Measurements from ENCODE around the gene PLEKHH2.

The PLEKHH2 gene

GRCh38 chr2:43810452-43810851, 173.4 kb downstream of the PLEKHH2 start:
- FAIRE-seq (no peak), DNase-seq (ENCODE audit: insufficient read length, low spot score) (no peak)
- TF ChIP-seq, protein P1, sequence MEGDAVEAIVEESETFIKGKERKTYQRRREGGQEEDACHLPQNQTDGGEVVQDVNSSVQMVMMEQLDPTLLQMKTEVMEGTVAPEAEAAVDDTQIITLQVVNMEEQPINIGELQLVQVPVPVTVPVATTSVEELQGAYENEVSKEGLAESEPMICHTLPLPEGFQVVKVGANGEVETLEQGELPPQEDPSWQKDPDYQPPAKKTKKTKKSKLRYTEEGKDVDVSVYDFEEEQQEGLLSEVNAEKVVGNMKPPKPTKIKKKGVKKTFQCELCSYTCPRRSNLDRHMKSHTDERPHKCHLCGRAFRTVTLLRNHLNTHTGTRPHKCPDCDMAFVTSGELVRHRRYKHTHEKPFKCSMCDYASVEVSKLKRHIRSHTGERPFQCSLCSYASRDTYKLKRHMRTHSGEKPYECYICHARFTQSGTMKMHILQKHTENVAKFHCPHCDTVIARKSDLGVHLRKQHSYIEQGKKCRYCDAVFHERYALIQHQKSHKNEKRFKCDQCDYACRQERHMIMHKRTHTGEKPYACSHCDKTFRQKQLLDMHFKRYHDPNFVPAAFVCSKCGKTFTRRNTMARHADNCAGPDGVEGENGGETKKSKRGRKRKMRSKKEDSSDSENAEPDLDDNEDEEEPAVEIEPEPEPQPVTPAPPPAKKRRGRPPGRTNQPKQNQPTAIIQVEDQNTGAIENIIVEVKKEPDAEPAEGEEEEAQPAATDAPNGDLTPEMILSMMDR (IDR thresholded peaks at IDR 0.05; ENCODE audit: insufficient read depth, missing control alignments): no peak

DNA sequence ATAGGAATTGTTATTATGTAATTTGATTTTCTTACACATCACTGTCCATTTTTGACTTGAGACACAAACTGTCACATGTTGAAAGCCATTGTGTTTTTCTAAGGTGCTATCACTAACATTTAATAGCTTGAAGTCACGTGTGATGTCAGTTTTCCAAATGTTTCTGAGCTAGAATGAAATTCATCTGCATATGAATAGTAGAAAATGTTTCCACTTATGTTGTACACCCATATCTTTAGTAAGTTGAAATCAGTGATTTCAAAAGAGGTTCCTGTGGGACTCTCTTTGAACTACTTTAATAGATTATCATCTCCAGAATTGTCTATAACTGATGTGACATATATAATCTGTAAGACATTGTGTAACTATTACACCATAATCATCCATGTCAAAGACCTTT, 173.8 kb downstream of the PLEKHH2 start:
- no peak for FAIRE-seq
- no peak for DNase-seq (ENCODE audit: insufficient read length, low spot score)
- TF ChIP-seq, protein P1 (IDR thresholded peaks at IDR 0.05; ENCODE audit: insufficient read depth, missing control alignments): no peak

DNA sequence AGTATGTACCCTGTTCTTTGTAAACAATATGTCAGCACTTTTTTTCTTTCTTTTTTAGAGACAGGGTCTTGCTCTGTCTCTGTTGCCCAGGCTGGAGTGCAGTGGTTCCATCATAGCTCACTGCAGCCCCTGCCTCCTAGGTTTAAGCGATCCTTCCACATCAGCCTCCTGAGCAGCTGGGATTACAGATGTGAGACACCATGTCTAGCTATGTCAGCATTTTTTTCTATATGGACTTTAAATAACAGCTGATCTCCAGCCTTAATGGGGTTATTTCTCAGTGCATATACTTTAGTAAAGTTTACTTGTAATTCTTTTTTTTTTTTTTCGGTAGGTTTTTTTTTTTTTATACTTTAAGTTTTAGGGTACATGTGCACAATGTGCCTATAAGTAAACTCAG, 174.9 kb downstream of the PLEKHH2 start:
- TF ChIP-seq, protein P1 (IDR thresholded peaks at IDR 0.05; ENCODE audit: insufficient read depth, missing control alignments): no peak
- no peak for FAIRE-seq
- DNase-seq (ENCODE audit: insufficient read length, low spot score): no peak

GRCh38 chr2:43812947-43813346, 175.9 kb downstream of the PLEKHH2 start:
- TF ChIP-seq, protein P1 (IDR thresholded peaks at IDR 0.05; ENCODE audit: insufficient read depth, missing control alignments): no peak
- no peak for FAIRE-seq
- DNase-seq (ENCODE audit: insufficient read length, low spot score): no peak

DNA sequence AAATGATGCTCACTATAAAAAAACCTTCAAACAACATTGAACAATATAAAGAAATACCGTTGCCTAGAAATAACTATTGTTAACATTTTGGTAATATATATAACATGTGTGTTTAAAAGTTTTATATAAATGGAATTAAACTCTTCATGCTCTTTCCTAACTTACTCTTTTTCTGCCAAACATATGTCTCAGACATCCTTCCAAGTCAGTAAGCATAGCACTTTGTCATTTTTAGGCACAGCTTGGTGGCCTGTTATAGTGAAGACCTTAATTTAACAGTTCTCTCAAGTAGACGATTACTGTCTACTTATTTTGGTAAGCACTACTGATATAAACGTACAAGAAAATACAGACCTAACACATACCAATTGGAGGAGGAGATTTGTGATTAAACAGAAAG, 177.7 kb downstream of the PLEKHH2 start:
- TF ChIP-seq, protein P1 (IDR thresholded peaks at IDR 0.05; ENCODE audit: insufficient read depth, missing control alignments): no peak
- no peak for FAIRE-seq

More for the DNA sequence above, 177.7 kb downstream of the PLEKHH2 start:
- DNase-seq (ENCODE audit: insufficient read length, low spot score): no peak
